Endodermal cell (in vitro differentiated cells): ENCODE measurements around the gene TMTC3. TPM values are rescaled to one million over a fixed set of nuclear protein-coding genes. Genes with fewer than 3 reads are reported as not detected.

Experiments
- DNase-seq: peaks from one replicate; pipeline ENCODE4 v3.0.0-alpha.2; 2017
- H3K27ac ChIP-seq: 2 replicates; pipeline ENCODE4 v1.5.1; 2013; ENCODE audit warnings: mild to moderate bottlenecking, low read depth, low read length, moderate library complexity
- H3K27me3 ChIP-seq: 2 replicates; pipeline ENCODE4 v1.6.1; 2013; ENCODE audit warnings: mild to moderate bottlenecking, low read length, moderate library complexity; ENCODE audit not compliant: insufficient read depth, control insufficient read depth, poor library complexity, severe bottlenecking
- H3K36me3 ChIP-seq: 2 replicates; pipeline ENCODE4 v1.7.0; 2013; ENCODE audit warnings: mild to moderate bottlenecking, low read length, moderate library complexity; ENCODE audit not compliant: control insufficient read depth, insufficient read depth
- H3K4me1 ChIP-seq: one replicate; pipeline ENCODE4 v1.7.0; 2013; ENCODE audit warnings: low read length; ENCODE audit not compliant: control insufficient read depth, insufficient read depth
- H3K4me3 ChIP-seq: 2 replicates; pipeline ENCODE4 v1.5.1; 2013; ENCODE audit warnings: mild to moderate bottlenecking, low read length, moderate library complexity
- H3K9ac ChIP-seq: 2 replicates; pipeline ENCODE4 v1.6.1; 2013; ENCODE audit warnings: mild to moderate bottlenecking, low read length, moderate library complexity; ENCODE audit not compliant: poor library complexity, severe bottlenecking; ENCODE audit errors: extremely low read depth
- H3K9me3 ChIP-seq: 2 replicates; pipeline ENCODE4 v1.6.1; 2013; ENCODE audit warnings: mild to moderate bottlenecking, low read length, moderate library complexity; ENCODE audit not compliant: control insufficient read depth
- H3K27ac Mint-ChIP-seq: 2 replicates; pipeline ENCODE4 v1.8.0; 2020; ENCODE audit warnings: mixed read lengths
- H3K27me3 Mint-ChIP-seq: 2 replicates; pipeline ENCODE4 v1.8.0; 2021; ENCODE audit warnings: mild to moderate bottlenecking, mixed read lengths; ENCODE audit not compliant: insufficient read depth
- H3K36me3 Mint-ChIP-seq: 2 replicates; pipeline ENCODE4 v1.8.0; 2020; ENCODE audit warnings: low read depth, mixed read lengths
- H3K4me1 Mint-ChIP-seq: 2 replicates; pipeline ENCODE4 v1.8.0; 2020; ENCODE audit warnings: mixed read lengths
- H3K4me3 Mint-ChIP-seq: 2 replicates; pipeline ENCODE4 v1.8.0; 2020; ENCODE audit warnings: mild to moderate bottlenecking, moderate library complexity, mixed read lengths
- H3K9me3 Mint-ChIP-seq: 2 replicates; pipeline ENCODE4 v1.8.0; 2020; ENCODE audit warnings: mild to moderate bottlenecking, mixed read lengths
- CTCF ChIP-seq: fragments of 200-600 bp; sonication (generic); conservative IDR thresholded peaks from 2 replicates; pipeline ENCODE4 v1.5.0; 2021; ENCODE audit warnings: antibody characterized with exemption, mild to moderate bottlenecking
- WGBS, 2 experiments: methylation state at CpG; one replicate each; pipeline versions ENCODE4 v1.1.5 to v1.1.7; 2013; ENCODE audit warnings: missing lambda C conversion rate in 2 of 2, mixed read lengths in 1 of 2; ENCODE audit not compliant: insufficient coverage in 1 of 2, insufficient read length in 1 of 2; 5-methylcytosine and 5-hydroxymethylcytosine counted together
- total RNA-seq, 2 donors: library from RNA; stranded (reverse); fragmentation: NEBNext Ultra II Directional in 1 of 2; extraction: Animal tissue kit (Norgen Biotek cat#: 25700) in 1 of 2; gene quantifications; 2 replicates in 1 of 2; 3 replicates in 1 of 2; pipeline ENCODE4 v1.2.1, GENCODE V29; 2021

TMTC3 gene
- total RNA-seq, 2 donors from 2014 or later = 49.8 to 52.9 TPM

DNA sequence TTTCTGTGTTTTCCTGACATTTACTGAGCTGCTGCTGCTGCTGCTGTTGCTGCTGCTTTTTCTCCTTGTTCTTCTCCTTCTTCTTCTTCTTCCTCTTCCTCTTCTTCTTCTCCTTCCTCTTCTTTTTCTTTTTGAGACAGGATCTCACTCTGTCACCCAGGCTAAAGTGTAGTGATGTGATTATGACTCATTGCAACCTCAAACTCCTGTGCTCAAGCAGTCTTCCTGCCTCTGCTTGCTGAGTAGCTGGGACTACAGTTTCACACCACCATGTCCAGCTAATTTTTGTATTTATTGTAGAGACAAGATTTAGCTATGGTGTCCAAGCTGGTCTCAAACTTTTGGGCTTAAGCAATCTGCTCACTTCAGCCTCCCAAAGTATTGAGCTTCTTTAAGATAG, 95.8 kb downstream of the TMTC3 start:
- Histone ChIP-seq H3K27me3 (no peaks in the 10 kb centered on the region), H3K4me3 (no peak overlapping the region), H3K4me1 (no peaks in the 10 kb centered on the region), H3K9me3 (no peaks in the 10 kb centered on the region), H3K27ac (no peak overlapping the region), H3K36me3 (no peaks in the 10 kb centered on the region), H3K9ac (no peak overlapping the region)
- H3K9me3 Mint-ChIP-seq = peaks cover 10% of the 10 kb centered on the region
- H3K4me3 Mint-ChIP-seq = no peak overlapping the region
- H3K27ac Mint-ChIP-seq = no peak overlapping the region
- DNase-seq = no peak
- no peaks in the 10 kb centered on the region for H3K4me1 Mint-ChIP-seq
- H3K27me3 Mint-ChIP-seq = no peaks in the 10 kb centered on the region
- H3K36me3 Mint-ChIP-seq = no peaks in the 10 kb centered on the region
- no peak for TF ChIP-seq CTCF

DNA sequence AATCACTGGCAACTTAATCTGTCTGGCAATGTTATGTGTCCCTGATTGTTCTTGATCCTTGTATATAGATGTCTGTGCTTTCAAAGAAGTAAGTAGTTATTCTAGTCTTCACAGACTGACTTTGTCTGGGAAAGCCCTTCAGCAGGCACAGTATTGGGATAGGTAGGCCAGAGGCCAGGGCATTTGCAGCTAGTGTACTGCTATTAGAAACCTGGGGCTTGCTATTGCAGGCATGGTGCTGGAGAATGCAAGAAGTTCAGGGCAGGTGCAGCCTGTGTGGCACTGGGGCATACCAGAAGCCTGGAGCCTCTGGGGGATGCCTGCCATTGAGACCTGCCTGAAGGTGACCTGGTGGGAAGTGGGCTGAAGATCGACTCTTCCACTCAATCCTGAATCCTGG, 96.3 kb downstream of the TMTC3 start:
- DNase-seq = no peak
- no peaks in the 10 kb centered on the region for H3K36me3 ChIP-seq
- H3K4me1 Mint-ChIP-seq = no peaks in the 10 kb centered on the region
- H3K27ac ChIP-seq = no peak overlapping the region
- H3K27me3 ChIP-seq = no peaks in the 10 kb centered on the region
- H3K4me3 Mint-ChIP-seq = no peak overlapping the region
- 94% methylated on average over 1 of the region's 1 CpG; no CpG with 5 or more reads in 1 of the 2 experiments for WGBS, 2 experiments
- no peak overlapping the region for H3K4me3 ChIP-seq
- peaks cover 10% of the 10 kb centered on the region for H3K9me3 Mint-ChIP-seq
- no peaks in the 10 kb centered on the region for H3K4me1 ChIP-seq
- no peak overlapping the region for H3K27ac Mint-ChIP-seq
- H3K36me3 Mint-ChIP-seq = no peaks in the 10 kb centered on the region
- no peak overlapping the region for H3K9ac ChIP-seq
- no peaks in the 10 kb centered on the region for H3K27me3 Mint-ChIP-seq
- no peak for TF ChIP-seq CTCF
- no peaks in the 10 kb centered on the region for H3K9me3 ChIP-seq

DNA sequence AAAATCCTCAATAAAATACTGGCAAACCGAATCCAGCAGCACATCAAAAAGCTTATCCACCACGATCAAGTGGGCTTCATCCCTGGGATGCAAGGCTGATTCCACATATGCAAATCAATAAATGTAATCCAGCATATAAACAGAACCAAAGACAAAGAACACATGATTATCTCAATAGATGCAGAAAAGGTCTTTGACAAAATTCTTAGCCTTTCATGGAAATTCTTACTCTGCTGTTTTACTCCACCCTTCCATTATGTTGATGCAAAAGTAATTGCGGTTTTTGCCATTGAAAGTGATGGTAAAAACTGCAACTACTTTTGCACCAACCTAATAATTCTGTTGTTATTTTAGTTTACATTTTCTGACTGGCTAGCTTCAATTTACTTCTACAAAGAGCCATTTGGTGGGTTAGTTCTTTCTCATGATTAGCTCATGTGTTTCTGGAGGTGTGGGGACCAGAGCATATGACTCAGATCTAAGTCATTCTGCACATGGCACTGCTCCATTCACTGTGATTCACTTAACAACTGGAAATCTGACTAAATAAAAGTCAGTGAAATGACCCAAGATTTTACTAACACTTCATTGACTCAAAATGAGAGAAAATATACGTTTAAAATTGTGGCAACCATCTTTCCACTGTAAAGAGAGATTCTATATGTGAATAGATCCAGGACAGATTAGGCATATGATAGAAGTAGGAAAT, 99.9 kb downstream of the TMTC3 start:
- Mint-ChIP-seq H3K36me3 (no peaks in the 10 kb centered on the region), H3K27ac (no peak overlapping the region), H3K9me3 (peaks cover 10% of the 10 kb centered on the region), H3K4me1 (no peaks in the 10 kb centered on the region), H3K4me3 (no peak overlapping the region), H3K27me3 (no peaks in the 10 kb centered on the region)
- H3K36me3 ChIP-seq = no peaks in the 10 kb centered on the region
- no peak overlapping the region for H3K27ac ChIP-seq
- TF ChIP-seq CTCF = no peak
- no peak overlapping the region for H3K9ac ChIP-seq
- no peak for DNase-seq
- H3K4me3 ChIP-seq = no peak overlapping the region
- no peaks in the 10 kb centered on the region for H3K27me3 ChIP-seq
- H3K9me3 ChIP-seq = no peaks in the 10 kb centered on the region
- 83 to 86% methylated on average over 1 to 3 of the region's 4 CpGs for WGBS, 2 experiments
- no peaks in the 10 kb centered on the region for H3K4me1 ChIP-seq
